Neural progenitor cell (in vitro differentiated cells): ENCODE data around the gene FAM177B. TPM values are rescaled to one million over a fixed set of nuclear protein-coding genes. Genes with fewer than 3 reads are reported as not detected.

ENCODE experiments used
- DNase-seq: peaks from one replicate; pipeline ENCODE4 v3.0.0-alpha.2; 2016; ENCODE audit warnings: low spot score
- H2AFZ ChIP-seq: fragments of 200-600 bp; sonication (generic); replicated peaks from 2 replicates; pipeline ENCODE4 v1.6.1; 2016; ENCODE audit warnings: antibody characterized with exemption
- H3F3A ChIP-seq: fragments of 200-600 bp; sonication (generic); 2 replicates; pipeline ENCODE4 v1.6.1; 2016; ENCODE audit warnings: antibody characterized with exemption, low read depth
- H3K27ac ChIP-seq: fragments of 200-600 bp; sonication (generic); 2 replicates; pipeline ENCODE4 v1.5.1; 2016; ENCODE audit warnings: mild to moderate bottlenecking
- H3K27me3 ChIP-seq: fragments of 200-600 bp; sonication (generic); 2 replicates; pipeline ENCODE4 v1.6.1; 2016; ENCODE audit warnings: mild to moderate bottlenecking, moderate library complexity
- H3K36me3 ChIP-seq: fragments of 200-600 bp; sonication (generic); 2 replicates; pipeline ENCODE4 v1.5.1; 2016
- H3K4me1 ChIP-seq: fragments of 200-600 bp; sonication (generic); 2 replicates; pipeline ENCODE4 v1.6.1; 2016; ENCODE audit warnings: mixed run types
- H3K4me2 ChIP-seq: fragments of 200-600 bp; sonication (generic); 2 replicates; pipeline ENCODE4 v1.6.1; 2016
- H3K4me3 ChIP-seq: fragments of 200-600 bp; sonication (generic); 2 replicates; pipeline ENCODE4 v1.5.1; 2016
- H3K79me2 ChIP-seq: fragments of 200-600 bp; sonication (generic); 2 replicates; pipeline ENCODE4 v1.6.1; 2016; ENCODE audit warnings: low read depth
- H3K9ac ChIP-seq: fragments of 200-600 bp; sonication (generic); 2 replicates; pipeline ENCODE4 v1.6.1; 2016
- H3K9me3 ChIP-seq: fragments of 200-600 bp; sonication (generic); 2 replicates; pipeline ENCODE4 v1.5.1; 2016; ENCODE audit warnings: low read depth
- H4K20me1 ChIP-seq: fragments of 200-600 bp; sonication (generic); 2 replicates; pipeline ENCODE4 v1.6.1; 2016; ENCODE audit warnings: low read depth
- H3K27ac Mint-ChIP-seq: 3 replicates; pipeline ENCODE4 v1.8.0; 2021; ENCODE audit warnings: mixed read lengths
- H3K27me3 Mint-ChIP-seq: 2 replicates; pipeline ENCODE4 v1.8.0; 2022; ENCODE audit warnings: low read depth, mild to moderate bottlenecking, inconsistent platforms, moderate library complexity, mixed read lengths; ENCODE audit not compliant: insufficient read depth
- H3K36me3 Mint-ChIP-seq: 3 replicates; pipeline ENCODE4 v1.8.0; 2021; ENCODE audit warnings: mixed read lengths
- H3K4me1 Mint-ChIP-seq: 3 replicates; pipeline ENCODE4 v1.8.0; 2021; ENCODE audit warnings: mixed read lengths
- H3K4me3 Mint-ChIP-seq: 3 replicates; pipeline ENCODE4 v1.8.0; 2021; ENCODE audit warnings: mild to moderate bottlenecking, moderate library complexity, mixed read lengths
- H3K9me3 Mint-ChIP-seq: 3 replicates; pipeline ENCODE4 v1.8.0; 2020; ENCODE audit warnings: mixed read lengths
- CTCF ChIP-seq: fragments of 200-600 bp; sonication (generic); IDR thresholded peaks from 2 replicates; pipeline ENCODE4 v1.5.1; 2017; ENCODE audit warnings: antibody characterized with exemption, mild to moderate bottlenecking
- EZH2 ChIP-seq: fragments of 200-600 bp; sonication (generic); IDR thresholded peaks from 2 replicates; pipeline ENCODE4 v1.6.1; 2017; ENCODE audit warnings: antibody characterized with exemption, mild to moderate bottlenecking, moderate library complexity
- EZH2phosphoT487 ChIP-seq: fragments of 200-600 bp; sonication (generic); IDR thresholded peaks from 2 replicates; pipeline ENCODE4 v1.6.1; 2017; ENCODE audit warnings: antibody characterized with exemption
- total RNA-seq: library from RNA; depleted of rRNA; stranded (reverse); fragments of >200 nt; gene quantifications from 2 replicates; pipeline ENCODE4 v1.2.3, GENCODE V29; 2015; ENCODE audit warnings: low replicate concordance

Gene FAM177B
- total RNA-seq, 1 donor from 2014 or later, result not detected

- H3K4me1 Mint-ChIP-seq, result no peaks in the 10 kb centered on the region
- peaks cover 4% of the 10 kb centered on the region for H3K27me3 Mint-ChIP-seq
- Histone ChIP-seq H3F3A (no peaks in the 10 kb centered on the region), H2AFZ (no peak overlapping the region), H3K4me1 (no peaks in the 10 kb centered on the region), H3K36me3 (no peaks in the 10 kb centered on the region), H3K9me3 (peaks cover 10% of the 10 kb centered on the region), H3K9ac (no peak overlapping the region), H3K4me2 (no peak overlapping the region), H3K27ac (no peak overlapping the region), H4K20me1 (no peaks in the 10 kb centered on the region), H3K79me2 (no peaks in the 10 kb centered on the region), H3K4me3 (no peak overlapping the region), H3K27me3 (no peaks in the 10 kb centered on the region)
- TF ChIP-seq EZH2, result no peak
- no peak for TF ChIP-seq EZH2phosphoT487
- TF ChIP-seq CTCF, result peak; percentile 26
- no peak for DNase-seq
- H3K36me3 Mint-ChIP-seq, result peaks cover 3% of the 10 kb centered on the region
- no peak overlapping the region for H3K4me3 Mint-ChIP-seq
- peaks cover 14% of the 10 kb centered on the region for H3K9me3 Mint-ChIP-seq
- H3K27ac Mint-ChIP-seq, result no peak overlapping the region
These were observed 32.2 kb downstream of the FAM177B start for GRCh38 chr1:222769181-222769580.

GRCh38 chr1:222769971-222770620, 33.1 kb downstream of the FAM177B start:
- Mint-ChIP-seq H3K27ac (no peak overlapping the region), H3K36me3 (peaks cover 3% of the 10 kb centered on the region), H3K27me3 (peaks cover 6% of the 10 kb centered on the region), H3K4me1 (no peaks in the 10 kb centered on the region), H3K9me3 (peaks cover 10% of the 10 kb centered on the region), H3K4me3 (no peak overlapping the region)
- H3K27ac ChIP-seq, result no peak overlapping the region
- no peak for TF ChIP-seq EZH2
- no peak for TF ChIP-seq EZH2phosphoT487
- no peak for TF ChIP-seq CTCF
- no peaks in the 10 kb centered on the region for H3K36me3 ChIP-seq
- H3K27me3 ChIP-seq, result no peaks in the 10 kb centered on the region
- no peak overlapping the region for H3K4me2 ChIP-seq
- H2AFZ ChIP-seq, result no peak overlapping the region
- H3F3A ChIP-seq, result no peaks in the 10 kb centered on the region
- H3K4me3 ChIP-seq, result no peak overlapping the region
- no peaks in the 10 kb centered on the region for H3K4me1 ChIP-seq
- H3K9ac ChIP-seq, result no peak overlapping the region
- H4K20me1 ChIP-seq, result no peaks in the 10 kb centered on the region
- H3K79me2 ChIP-seq, result no peaks in the 10 kb centered on the region
- H3K9me3 ChIP-seq, result peaks cover 10% of the 10 kb centered on the region
- no peak for DNase-seq

GRCh38 chr1:222772996-222773379, 36.0 kb downstream of the FAM177B start:
- Histone ChIP-seq H3K36me3 (no peaks in the 10 kb centered on the region), H3F3A (no peaks in the 10 kb centered on the region), H4K20me1 (no peaks in the 10 kb centered on the region), H3K9me3 (peaks cover 10% of the 10 kb centered on the region), H3K79me2 (no peaks in the 10 kb centered on the region), H3K27me3 (no peaks in the 10 kb centered on the region), H3K9ac (no peak overlapping the region), H3K4me1 (no peaks in the 10 kb centered on the region), H3K4me2 (no peak overlapping the region), H2AFZ (no peak overlapping the region), H3K4me3 (no peak overlapping the region), H3K27ac (no peak overlapping the region)
- no peak overlapping the region for H3K27ac Mint-ChIP-seq
- H3K4me1 Mint-ChIP-seq, result no peaks in the 10 kb centered on the region
- H3K36me3 Mint-ChIP-seq, result peaks cover 3% of the 10 kb centered on the region
- peaks cover 10% of the 10 kb centered on the region for H3K9me3 Mint-ChIP-seq
- H3K27me3 Mint-ChIP-seq, result peaks cover 4% of the 10 kb centered on the region
- TF ChIP-seq EZH2 (no peak), EZH2phosphoT487 (no peak), CTCF (no peak)
- H3K4me3 Mint-ChIP-seq, result no peak overlapping the region
- DNase-seq, result no peak
